Osteoblast (primary cell): ENCODE data around the gene HSD17B1. TPM values are rescaled to one million over a fixed set of nuclear protein-coding genes. Genes with fewer than 3 reads are reported as not detected.

Source experiments
- DNase-seq: peaks from one replicate; pipeline ENCODE4 v3.0.0; 2011; ENCODE audit warnings: low spot score, mixed read lengths; ENCODE audit not compliant: insufficient read length; ENCODE audit errors: missing footprints
- H2AFZ ChIP-seq: 2 replicates; pipeline ENCODE4 v1.6.0; 2011; ENCODE audit warnings: mild to moderate bottlenecking, low read length
- H3K27ac ChIP-seq: 2 replicates; pipeline ENCODE4 v1.5.1; 2011; ENCODE audit warnings: mild to moderate bottlenecking, low read depth, low read length, moderate library complexity
- H3K27me3 ChIP-seq: 2 replicates; pipeline ENCODE4 v1.6.0; 2012; ENCODE audit warnings: mild to moderate bottlenecking, control low read depth, inconsistent platforms, low read length, moderate library complexity; ENCODE audit not compliant: insufficient read depth
- H3K36me3 ChIP-seq: 2 replicates; pipeline ENCODE4 v1.5.1; 2011; ENCODE audit warnings: mild to moderate bottlenecking, low read length, control low read depth, moderate library complexity; ENCODE audit not compliant: insufficient read depth
- H3K4me1 ChIP-seq: 2 replicates; pipeline ENCODE4 v1.5.1; 2011; ENCODE audit warnings: mild to moderate bottlenecking, low read length, control low read depth, moderate library complexity; ENCODE audit not compliant: insufficient read depth
- H3K4me2 ChIP-seq: 2 replicates; pipeline ENCODE4 v1.6.0; 2011; ENCODE audit warnings: mild to moderate bottlenecking, low read length; ENCODE audit not compliant: insufficient read depth
- H3K4me3 ChIP-seq: fragments of 200-600 bp; sonication (generic); 3 replicates; pipeline ENCODE4 v1.5.1; 2012; ENCODE audit warnings: mild to moderate bottlenecking, low read length, inconsistent platforms; ENCODE audit not compliant: insufficient read depth
- H3K79me2 ChIP-seq: 2 replicates; pipeline ENCODE4 v1.6.0; 2012; ENCODE audit warnings: mild to moderate bottlenecking, low read length, control low read depth, inconsistent platforms; ENCODE audit not compliant: insufficient read depth
- H3K9me3 ChIP-seq: 2 replicates; pipeline ENCODE4 v1.5.1; 2011; ENCODE audit warnings: low read depth, low read length, control low read depth
- H4K20me1 ChIP-seq: 2 replicates; pipeline ENCODE4 v1.6.0; 2012; ENCODE audit warnings: mild to moderate bottlenecking, low read length, control low read depth; ENCODE audit not compliant: insufficient read depth
- total RNA-seq: library from RNA; depleted of rRNA; stranded (reverse); fragments of >200 nt; gene quantifications from 2 replicates; pipeline ENCODE4 v1.2.3, GENCODE V29; 2012
- TF ChIP-seq, protein P1 (sequence below): IDR thresholded peaks from 2 replicates; pipeline ENCODE4 v1.5.1; 2011; ENCODE audit warnings: mild to moderate bottlenecking, low read depth, low read length, moderate library complexity; ENCODE audit errors: extremely low read depth

HSD17B1 gene
- total RNA-seq, 1 donor: 1.1 TPM

GRCh38 chr17:42513686-42514085, 39.0 kb upstream of the HSD17B1 start:
- no peaks in the 10 kb centered on the region for H3K27me3 ChIP-seq
- H4K20me1 ChIP-seq: no peaks in the 10 kb centered on the region
- no peak overlapping the region for H3K4me3 ChIP-seq
- peaks cover 33% of the 10 kb centered on the region for H3K36me3 ChIP-seq
- H3K4me1 ChIP-seq: peaks cover 22% of the 10 kb centered on the region
- no peak overlapping the region for H2AFZ ChIP-seq
- H3K79me2 ChIP-seq: no peaks in the 10 kb centered on the region
- no peak overlapping the region for H3K27ac ChIP-seq
- no peaks in the 10 kb centered on the region for H3K9me3 ChIP-seq
- TF ChIP-seq, protein P1, sequence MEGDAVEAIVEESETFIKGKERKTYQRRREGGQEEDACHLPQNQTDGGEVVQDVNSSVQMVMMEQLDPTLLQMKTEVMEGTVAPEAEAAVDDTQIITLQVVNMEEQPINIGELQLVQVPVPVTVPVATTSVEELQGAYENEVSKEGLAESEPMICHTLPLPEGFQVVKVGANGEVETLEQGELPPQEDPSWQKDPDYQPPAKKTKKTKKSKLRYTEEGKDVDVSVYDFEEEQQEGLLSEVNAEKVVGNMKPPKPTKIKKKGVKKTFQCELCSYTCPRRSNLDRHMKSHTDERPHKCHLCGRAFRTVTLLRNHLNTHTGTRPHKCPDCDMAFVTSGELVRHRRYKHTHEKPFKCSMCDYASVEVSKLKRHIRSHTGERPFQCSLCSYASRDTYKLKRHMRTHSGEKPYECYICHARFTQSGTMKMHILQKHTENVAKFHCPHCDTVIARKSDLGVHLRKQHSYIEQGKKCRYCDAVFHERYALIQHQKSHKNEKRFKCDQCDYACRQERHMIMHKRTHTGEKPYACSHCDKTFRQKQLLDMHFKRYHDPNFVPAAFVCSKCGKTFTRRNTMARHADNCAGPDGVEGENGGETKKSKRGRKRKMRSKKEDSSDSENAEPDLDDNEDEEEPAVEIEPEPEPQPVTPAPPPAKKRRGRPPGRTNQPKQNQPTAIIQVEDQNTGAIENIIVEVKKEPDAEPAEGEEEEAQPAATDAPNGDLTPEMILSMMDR: no peak
- no peak for DNase-seq
- H3K4me2 ChIP-seq: no peak overlapping the region

- Histone ChIP-seq H2AFZ (no peak overlapping the region), H3K79me2 (no peaks in the 10 kb centered on the region), H3K4me1 (peaks cover 28% of the 10 kb centered on the region), H3K27me3 (no peaks in the 10 kb centered on the region), H3K9me3 (no peaks in the 10 kb centered on the region), H3K4me3 (no peak overlapping the region), H4K20me1 (no peaks in the 10 kb centered on the region), H3K36me3 (peaks cover 27% of the 10 kb centered on the region), H3K27ac (no peak overlapping the region), H3K4me2 (no peak overlapping the region)
- no peak for DNase-seq
- TF ChIP-seq, protein P1: no peak
Observed at GRCh38 chr17:42514279-42514678, 38.4 kb upstream of the HSD17B1 start.

- peak; percentile 42 for DNase-seq
- H3K27ac ChIP-seq: no peak overlapping the region
- peaks cover 22% of the 10 kb centered on the region for H3K36me3 ChIP-seq
- no peak overlapping the region for H2AFZ ChIP-seq
- H3K9me3 ChIP-seq: no peaks in the 10 kb centered on the region
- no peaks in the 10 kb centered on the region for H4K20me1 ChIP-seq
- no peaks in the 10 kb centered on the region for H3K27me3 ChIP-seq
- no peaks in the 10 kb centered on the region for H3K79me2 ChIP-seq
- H3K4me1 ChIP-seq: peaks cover 34% of the 10 kb centered on the region
- TF ChIP-seq, protein P1: no peak
- no peak overlapping the region for H3K4me2 ChIP-seq
- H3K4me3 ChIP-seq: no peak overlapping the region
Observed at GRCh38 chr17:42514867-42515266, 37.9 kb upstream of the HSD17B1 start.

GRCh38 chr17:42517516-42517915, 35.2 kb upstream of the HSD17B1 start:
- Histone ChIP-seq H3K27me3 (no peaks in the 10 kb centered on the region), H2AFZ (no peak overlapping the region), H3K36me3 (peaks cover 12% of the 10 kb centered on the region), H3K79me2 (no peaks in the 10 kb centered on the region), H3K4me3 (no peak overlapping the region), H4K20me1 (no peaks in the 10 kb centered on the region), H3K4me2 (peak overlapping the region; percentile 73), H3K9me3 (no peaks in the 10 kb centered on the region), H3K27ac (peak overlapping the region; percentile 100), H3K4me1 (peaks cover 57% of the 10 kb centered on the region)
- DNase-seq: peak; percentile 97
- TF ChIP-seq, protein P1: peak; percentile 99
